NCI-H748 (cell line): Measurements from ENCODE around the gene CYP24A1.

Source experiments
- DNase-seq: peaks from one replicate; lab custom pipeline; 2025; ENCODE audit not compliant: unreplicated experiment; lab: John Stamatoyannopoulos, UW

The CYP24A1 gene

DNA sequence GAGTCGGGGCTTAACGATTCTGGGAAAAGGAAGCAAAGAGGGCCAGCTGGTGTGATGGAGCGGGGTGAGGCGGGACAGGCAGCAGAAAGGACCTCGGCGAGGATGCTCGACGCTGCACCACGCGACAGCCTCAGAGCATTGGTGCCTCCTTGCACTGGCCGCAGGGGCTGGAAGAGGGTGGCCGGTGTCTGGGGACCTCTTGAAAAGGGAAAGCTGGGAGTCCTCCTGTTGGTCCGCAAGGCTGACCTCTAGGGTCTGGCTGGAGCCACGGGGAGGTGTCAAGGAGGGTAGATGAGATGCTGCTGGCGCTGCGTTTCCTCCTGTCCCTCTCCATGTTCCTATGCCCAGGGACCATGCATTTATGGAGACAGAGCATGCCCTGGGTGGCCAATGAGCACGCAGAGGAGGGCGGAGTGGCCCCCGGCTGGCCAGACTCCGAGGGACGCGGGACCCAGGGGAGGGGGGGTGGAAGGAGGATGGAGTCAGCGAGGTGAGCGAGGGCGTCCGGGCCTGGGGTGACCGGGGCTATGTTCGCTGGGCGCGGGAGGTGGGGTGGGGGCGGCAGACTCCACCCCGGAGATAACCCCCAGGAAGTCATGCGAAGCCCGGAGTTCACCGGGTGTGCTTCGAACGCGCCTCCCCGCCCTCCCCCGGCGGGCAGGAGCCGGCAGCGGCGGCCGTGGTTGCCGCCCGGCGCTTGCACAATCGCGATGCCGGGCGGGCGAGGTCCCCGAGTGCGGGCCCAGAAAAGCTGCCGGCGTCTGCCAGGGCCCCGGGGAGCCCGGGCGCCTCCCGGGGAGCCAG, at the start of gene CYP24A1:
CYP24A1 (minus strand) TSS at position 334 of the 804 bp plus-strand sequence. CDS start 407 bp downstream, outside the sequence.
- no peak for DNase-seq

GRCh38 chr20:54223285-54223684, 49.5 kb upstream of the CYP24A1 start:
- no peak for DNase-seq

DNA sequence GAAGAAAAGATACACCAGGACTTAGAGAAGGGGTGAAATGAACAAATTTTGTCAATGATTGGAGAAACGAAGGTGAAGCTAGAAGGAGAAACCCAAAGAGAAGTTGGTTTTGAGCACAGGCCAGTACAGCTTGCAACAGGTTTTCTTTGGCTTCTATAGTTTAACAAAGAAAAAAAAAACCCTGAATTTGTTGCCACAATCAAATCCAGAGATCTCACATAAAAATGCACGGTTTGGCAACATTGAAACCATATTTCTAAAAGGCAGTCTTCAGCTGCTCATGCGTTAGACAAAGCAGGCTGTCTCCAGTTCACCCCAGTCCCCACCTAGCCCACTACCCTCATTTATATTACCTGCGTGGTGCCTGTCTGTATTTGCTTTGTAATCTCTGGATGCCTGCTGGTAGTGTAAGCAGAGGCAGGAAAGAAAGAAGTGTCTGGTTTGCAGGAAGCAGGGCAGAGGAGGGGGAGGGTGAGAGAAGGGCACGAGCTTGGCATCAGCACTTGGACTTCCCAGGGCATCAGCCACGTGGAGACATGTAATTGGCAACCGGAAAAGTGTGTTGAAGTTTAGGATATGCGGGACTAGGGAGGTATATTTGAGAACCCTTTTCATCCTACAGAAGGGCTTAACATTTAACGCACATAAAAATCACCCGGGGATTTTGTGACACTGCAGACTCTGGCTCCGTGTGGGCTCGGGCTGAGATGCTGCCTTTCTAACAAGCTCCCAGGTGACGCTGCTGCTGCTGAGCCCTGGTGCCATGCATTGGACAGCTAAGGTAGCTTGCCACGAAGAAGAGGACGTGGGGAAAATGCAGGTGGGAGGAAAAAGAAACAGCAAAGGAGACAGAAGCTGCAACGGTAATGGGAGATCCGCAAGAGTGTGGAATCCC, 48.5 kb upstream of the CYP24A1 start:
- DNase-seq, result peak; percentile 66

DNA sequence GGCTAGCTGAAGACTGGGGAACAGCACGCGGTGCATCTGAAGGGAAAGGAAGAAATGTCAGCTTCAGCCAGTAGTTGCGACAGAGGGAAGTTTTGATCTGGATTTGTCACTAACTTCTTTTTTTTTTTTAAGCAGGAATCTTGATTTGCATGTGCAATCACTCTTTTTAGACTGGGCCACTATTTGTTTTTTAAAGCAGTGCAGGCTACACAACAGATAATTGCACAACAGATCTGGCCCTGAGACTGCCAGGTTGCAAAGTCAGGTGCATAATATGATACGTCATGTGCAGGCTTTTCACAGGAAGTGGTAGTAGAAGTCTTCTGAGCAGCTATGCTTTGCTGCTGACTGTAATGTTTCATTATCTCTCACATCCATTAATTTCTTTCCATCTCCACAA, 47.6 kb upstream of the CYP24A1 start:
- DNase-seq, result no peak

DNA sequence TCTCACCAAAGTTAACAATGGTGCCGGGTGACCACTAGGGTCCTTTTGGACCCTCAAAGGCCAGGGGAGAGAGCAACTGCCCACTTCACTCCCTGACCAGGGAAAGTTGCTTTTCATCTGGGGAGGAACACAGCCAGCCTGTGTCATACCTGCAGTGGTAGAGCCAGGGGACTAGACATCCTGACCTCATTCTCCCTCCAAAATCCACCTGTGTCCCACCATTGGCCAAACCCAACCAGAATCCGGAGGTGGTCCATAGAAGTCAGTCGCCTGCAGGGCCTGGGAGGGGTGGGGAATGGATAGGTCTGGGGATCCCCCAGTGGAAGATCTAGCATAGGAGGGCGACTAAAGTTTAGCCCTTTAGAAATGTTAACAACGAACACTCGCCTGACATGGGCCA, 46.9 kb upstream of the CYP24A1 start:
- DNase-seq, result no peak

- DNase-seq, result peak; percentile 22
These were observed 46.1 kb upstream of the CYP24A1 start for GRCh38 chr20:54219751-54220426.

GRCh38 chr20:54218470-54218869, 44.7 kb upstream of the CYP24A1 start:
- no peak for DNase-seq

DNA sequence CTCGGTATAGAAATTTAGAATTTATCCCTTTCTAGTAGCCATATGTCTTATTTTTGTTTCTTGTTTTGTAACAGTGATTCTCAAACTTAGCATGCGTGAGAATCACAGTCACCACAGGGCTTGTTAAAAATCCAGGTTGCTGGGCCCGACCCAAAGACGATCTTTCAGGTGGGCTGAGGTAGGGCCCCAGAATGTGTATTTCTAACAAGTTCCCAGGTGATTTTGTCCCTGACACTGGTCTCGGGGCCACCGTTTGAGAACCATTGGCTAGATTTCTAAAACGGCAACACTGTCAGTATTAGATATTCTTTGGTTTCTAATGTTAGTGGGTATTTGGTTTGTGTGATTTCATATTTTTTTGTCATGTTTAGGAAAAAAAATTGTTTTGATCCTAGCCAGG, 44.0 kb upstream of the CYP24A1 start:
- DNase-seq, result no peak

GRCh38 chr20:54215157-54215789, 41.5 kb upstream of the CYP24A1 start:
- DNase-seq, result no peak

DNA sequence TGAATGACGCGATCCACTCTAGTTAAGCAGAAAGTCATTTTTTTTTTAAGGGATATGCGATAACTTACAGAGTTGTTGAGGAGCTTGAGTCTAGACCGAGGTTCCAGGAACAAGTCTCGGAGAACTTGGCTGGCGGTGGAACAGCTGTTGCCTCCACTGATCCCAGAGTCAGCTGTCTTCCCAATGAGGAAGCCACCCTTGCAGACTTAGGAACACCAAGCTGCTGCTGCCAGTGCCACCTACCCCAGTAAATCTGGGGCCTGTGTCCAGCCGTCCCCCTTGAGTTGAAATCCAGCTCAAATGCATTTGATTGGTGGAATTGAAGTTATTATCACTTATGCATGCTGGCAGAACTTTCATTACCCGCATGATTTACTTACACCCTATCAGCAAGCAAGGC, 40.8 kb upstream of the CYP24A1 start:
- no peak for DNase-seq

GRCh38 chr20:54212871-54213270, 39.1 kb upstream of the CYP24A1 start:
- no peak for DNase-seq

DNA sequence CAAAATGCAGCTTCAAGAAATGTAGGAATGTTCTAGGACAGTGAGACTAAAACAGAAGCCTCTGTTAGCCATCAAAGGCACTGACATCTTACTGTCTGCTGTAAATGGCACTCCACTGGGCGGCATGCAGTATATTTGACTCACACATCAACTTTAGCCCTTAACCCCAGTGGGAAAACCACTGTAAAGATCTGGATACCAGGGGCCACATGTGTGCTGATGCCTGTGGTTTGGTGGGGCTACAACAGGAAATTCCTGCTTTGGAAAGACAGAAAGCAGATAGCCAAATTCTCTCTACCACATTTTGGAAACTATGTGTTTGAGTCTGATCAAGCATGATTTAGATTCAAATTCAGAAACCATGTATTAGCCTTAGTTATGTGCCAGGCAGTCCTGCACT, 38.4 kb upstream of the CYP24A1 start:
- no peak for DNase-seq

GRCh38 chr20:54209216-54209813, 35.5 kb upstream of the CYP24A1 start:
- DNase-seq, result no peak

GRCh38 chr20:54208548-54209176, 34.9 kb upstream of the CYP24A1 start:
- peak; percentile 27 for DNase-seq

DNA sequence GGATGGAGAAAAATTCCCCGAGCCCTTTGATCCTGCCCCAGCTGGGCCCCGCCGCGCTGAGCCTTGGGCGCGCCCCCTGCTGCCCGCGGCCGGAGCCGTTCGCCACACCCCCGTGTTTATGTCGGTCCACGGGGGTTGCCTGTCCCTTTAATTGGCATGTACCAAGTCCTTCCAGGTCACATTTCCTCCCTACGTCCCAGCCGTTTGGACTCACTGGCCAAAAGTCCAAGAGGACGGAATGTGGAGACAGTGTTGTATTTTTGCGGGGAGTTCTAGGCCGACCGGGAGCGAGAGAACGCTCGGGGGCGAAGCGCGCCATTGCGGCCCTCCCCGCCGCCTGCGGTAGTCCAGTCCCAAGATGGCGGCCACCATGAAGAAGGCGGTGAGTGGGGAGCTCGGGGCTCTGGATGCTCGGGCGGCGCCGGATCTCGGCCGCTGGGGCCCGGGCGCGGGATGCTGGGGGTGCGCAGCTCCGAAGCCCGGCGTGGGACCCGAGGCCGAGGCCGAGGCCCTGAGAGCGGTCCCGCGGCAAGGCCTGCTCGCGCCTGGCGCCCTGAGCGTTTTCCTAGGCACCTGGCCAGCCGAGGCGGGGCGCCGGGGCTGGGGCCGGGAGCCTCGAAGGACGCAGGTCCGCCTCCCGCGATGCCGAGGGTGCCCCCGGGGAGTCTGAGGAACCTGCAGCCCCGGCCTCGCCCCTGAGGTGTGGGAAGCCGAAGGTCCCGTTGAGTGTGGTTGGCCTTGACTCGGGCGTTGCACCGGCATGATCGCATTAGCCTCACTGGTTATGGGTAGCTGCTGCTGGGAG, 34.2 kb upstream of the CYP24A1 start, which contains the start of gene PFDN4:
PFDN4 (plus strand) TSS at position 345 of the 805 bp plus-strand sequence; CDS start at position 359, 14 bp downstream.
- DNase-seq, result peak; percentile 72

DNA sequence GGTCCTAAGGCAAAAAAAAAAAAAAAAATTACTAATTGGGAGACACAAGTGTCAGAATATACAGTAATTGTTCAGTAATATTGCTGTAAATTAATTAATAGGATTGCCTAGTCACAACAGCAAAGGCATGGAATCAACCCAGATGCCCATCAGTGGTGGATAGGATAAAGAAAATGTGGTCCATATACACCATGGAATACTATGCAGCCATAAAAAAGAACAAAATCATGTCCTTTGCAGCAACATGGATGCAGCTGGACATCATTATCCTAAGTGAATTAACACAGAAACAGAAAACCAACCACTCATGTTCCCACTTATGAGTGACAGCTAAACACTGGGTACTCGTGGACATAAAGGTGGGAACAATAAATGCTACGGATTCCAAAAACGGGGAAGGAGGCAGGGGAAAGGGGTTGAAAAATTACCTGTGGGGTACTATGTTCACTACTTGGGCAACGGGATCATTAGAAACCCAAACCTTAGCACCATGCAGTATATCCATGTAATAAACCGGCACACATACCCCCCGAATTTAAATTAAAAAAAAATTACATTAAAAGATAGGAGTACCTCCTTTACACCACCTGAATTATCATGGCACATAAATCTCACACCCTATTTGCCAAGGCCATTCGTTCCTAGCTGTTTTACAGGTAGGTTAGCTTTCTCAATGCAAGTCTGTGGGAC, 33.4 kb upstream of the CYP24A1 start:
- no peak for DNase-seq

DNA sequence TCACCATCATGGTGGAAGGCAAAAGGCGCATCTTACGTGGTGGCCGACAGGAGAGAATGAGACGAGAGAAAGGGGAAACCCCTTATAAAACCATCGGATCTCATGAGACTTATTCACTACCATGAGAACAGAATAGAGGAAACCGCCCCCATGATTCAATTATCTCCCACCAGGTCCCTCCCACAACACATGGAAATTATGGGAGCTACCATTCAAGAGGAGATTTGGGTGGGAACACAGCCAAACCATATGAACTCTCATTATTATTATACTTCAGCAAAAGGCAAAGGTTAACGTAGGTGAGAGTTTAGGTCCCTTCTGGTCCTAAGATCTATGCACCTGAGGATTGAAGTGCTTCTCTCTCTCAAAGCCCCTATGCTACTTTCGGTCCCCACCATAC, 31.7 kb upstream of the CYP24A1 start:
- no peak for DNase-seq

DNA sequence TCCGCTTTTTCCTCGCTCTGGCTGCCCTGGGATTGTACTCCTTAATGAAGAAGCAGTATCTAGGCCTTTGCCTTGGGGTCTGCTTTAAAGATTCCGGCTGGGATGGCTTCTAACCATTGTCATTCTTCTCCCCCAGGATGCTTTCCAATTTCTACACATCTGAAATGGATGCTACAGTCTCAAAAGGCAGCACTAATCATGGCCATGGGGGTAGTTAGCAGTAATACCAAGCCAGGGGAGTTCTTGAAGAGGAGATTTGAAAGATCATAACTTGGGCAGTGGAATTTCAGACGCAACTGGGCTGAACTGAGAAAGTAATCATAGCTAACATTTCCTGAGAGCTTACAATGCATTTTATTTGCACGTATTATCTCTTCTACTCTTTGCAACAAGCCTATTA, 30.7 kb upstream of the CYP24A1 start:
- no peak for DNase-seq

GRCh38 chr20:54204063-54204462, 30.3 kb upstream of the CYP24A1 start:
- no peak for DNase-seq
